GM21619 (cell line): ENCODE data around the gene IRF5.
"Not testable (repeated sequence)": the region's sequence is repeated elsewhere in the genome, so short reads cannot be mapped to it uniquely, and the experiment has no call there.

Source experiments
- ATAC-seq: cut with Tn5 transposase; IDR thresholded peaks from one replicate; pipeline ENCODE4 v1.9.1; 2021; ENCODE audit not compliant: unreplicated experiment

The IRF5 gene

GRCh38 chr7:128955981-128956380 lies 18.3 kb downstream of the IRF5 start:
- no peak for ATAC-seq

DNA sequence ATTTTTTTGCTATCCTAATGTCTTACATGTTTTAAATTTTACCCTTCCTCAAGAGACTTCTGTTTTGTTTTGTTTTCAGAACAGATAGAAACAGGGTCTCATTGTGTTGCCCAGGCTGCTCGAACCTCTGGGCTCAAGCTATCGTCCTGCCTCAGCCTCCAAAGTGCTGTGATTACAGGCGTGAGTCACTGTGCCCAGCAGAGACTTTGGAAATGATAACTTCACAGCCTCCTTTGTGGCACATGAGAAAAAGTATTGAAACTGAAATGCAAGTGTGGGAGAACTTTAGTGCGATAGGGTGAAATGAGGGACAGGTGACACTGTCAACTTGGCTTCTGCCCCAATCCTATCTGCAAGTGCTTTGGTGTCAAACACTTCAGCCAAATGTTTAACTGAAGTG lies 21.6 kb downstream of the IRF5 start:
- ATAC-seq: no peak

GRCh38 chr7:128961030-128961659 lies 23.4 kb downstream of the IRF5 start:
- ATAC-seq: no peak

DNA sequence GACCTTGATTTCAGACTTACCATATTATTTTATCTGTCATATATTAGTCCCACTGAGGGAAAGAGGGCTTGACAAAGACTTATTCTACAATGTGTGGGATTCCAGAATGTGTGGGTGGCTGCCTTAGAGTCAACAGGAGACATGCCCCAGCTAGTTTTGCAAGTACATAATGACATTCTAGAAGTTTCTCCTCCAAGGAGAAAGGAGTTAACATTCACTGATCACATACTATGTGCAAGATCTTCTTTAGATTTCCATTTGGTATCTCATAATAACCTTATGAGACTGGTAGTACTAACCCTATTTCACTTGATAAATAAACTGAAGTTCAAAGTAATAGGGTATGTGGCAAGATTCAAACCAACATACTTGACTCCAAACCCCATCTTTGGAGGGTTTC lies 25.2 kb downstream of the IRF5 start:
- ATAC-seq: no peak

DNA sequence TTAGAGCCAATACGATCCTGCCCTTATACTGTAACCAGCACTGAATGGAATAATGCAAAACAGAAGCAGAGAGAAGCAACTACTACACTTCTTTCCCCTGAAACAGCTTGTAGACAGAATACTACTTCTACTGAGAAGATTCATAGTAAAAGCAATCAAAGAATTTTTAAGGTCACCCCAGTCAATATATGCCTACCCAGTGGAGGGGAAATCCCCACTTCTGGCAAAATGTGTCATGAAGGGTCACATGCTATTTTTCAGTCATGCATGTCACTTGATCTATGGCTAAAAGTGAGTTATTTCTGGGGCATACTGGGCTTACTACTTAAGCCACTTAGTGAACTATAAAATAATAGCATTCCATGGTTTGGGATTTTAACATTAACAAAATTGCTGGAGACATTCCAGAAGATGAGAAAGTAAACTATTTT lies 25.6 kb downstream of the IRF5 start:
- peak; percentile 85 for ATAC-seq

DNA sequence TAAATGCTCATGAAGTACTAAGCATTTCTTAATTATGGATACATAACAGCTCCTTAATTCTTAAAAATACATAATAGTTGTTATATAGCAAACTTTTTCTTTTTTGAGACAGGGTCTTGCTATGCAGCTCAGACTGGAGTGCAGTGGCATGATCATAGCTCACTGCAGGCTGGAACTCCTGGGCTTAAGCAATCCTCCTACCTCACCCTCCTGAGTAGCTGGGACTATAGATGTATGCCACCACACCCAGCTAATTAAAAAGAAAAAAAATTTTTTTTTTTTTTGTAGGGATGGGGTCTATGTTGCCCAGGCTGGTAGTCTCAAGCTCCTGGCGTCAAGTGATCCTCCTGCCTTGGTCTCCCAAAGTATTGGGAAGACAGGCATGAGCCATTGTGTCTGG lies 30.9 kb downstream of the IRF5 start:
- ATAC-seq: no peak

- no peak for ATAC-seq
Measured at GRCh38 chr7:128974241-128974934, 36.7 kb downstream of the IRF5 start.

GRCh38 chr7:128982105-128982504 lies 44.4 kb downstream of the IRF5 start:
- ATAC-seq: no peak

GRCh38 chr7:128985660-128986059 lies 47.9 kb downstream of the IRF5 start:
- no peak for ATAC-seq

GRCh38 chr7:128986609-128987008 lies 48.9 kb downstream of the IRF5 start:
- ATAC-seq: no peak

- ATAC-seq: no peak
Measured at GRCh38 chr7:128988372-128988771, 50.6 kb downstream of the IRF5 start.

DNA sequence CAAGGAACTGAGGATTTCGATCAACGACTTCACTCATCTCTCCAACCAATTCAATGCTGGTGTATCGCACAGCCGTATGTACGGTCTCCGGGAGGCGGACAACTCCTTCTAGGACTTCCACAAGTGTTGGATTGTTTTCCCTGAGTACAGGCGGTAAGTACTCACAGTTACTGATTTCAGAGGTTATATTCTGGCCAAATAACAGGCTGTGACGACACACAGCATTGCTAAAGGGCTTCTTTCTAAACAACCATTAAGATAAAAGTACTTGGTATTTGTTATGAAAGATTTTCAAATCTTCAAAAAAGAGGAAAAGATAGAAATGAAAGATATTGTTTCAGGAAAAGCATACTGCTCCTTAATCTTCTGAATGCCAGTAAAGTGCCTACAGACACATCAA lies 52.2 kb downstream of the IRF5 start:
- ATAC-seq: no peak

DNA sequence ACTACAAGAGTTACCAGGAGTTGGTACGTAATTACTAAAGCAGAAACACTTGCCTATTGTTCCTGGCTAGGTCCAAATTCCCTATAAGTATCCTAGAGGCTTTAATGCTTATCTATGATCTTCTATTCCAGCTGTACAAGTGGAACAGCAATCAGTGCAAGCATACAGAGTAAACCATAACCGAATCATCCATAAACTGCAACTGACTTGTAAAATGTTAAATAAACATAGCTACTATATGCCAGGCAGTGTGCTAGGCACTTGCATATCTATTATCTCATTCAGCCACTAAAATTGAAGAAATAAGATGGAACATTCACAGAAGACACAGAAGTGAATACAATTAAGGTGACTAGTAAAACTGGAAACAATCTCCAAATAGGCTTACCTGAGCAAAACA lies 55.7 kb downstream of the IRF5 start:
- ATAC-seq: no peak

GRCh38 chr7:128994560-128994959 lies 56.8 kb downstream of the IRF5 start:
- not testable (repeated sequence) for ATAC-seq

DNA sequence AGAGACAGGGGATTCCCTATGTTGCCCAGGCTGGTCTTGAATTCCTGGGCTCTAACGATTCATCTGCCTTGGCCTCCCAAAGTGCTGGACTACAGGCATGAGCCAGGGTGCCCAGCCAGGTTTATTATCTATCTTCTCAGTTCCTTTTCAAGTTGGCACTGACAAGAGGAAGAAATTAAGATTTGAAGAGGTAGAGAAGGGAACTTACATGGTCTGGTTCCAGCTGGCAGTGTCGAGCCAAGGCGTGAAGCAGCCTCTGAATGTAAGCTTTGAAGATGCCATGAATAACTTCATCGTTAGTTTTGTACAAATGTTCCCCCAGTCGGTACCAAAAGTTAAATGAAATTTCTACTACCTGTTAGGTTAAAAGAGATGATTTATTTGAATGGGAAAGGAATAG lies 59.5 kb downstream of the IRF5 start:
- no peak for ATAC-seq
